ENCODE measurements around the gene HAL.

The HAL gene

DNA sequence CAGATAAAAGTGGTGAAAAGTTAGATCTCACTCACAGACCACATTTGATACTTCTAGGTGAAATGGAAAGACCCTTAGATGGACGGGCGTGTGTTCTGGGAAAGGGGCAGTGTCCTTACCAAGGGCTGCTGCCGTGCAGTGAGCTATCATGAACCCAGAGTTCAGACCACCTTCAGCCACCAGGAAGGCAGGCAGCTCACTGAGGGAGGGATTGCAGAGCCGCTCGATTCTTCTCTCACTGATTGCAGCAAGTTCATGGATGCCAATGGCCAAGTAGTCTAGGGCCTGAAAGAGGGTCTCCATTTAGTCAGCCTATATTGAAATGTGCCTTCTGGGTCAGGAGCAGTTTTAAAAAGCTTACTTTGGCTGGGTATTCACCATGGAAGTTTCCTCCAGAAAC, 15.7 kb downstream of the HAL start:
- POLR2A ChIA-PET, result no interaction called here
- no peak overlapping the region for H3K27ac ChIP-seq (ENCODE audit: extremely low read depth, low read depth, low read length)
- no peaks in the 10 kb centered on the region for H3K9me3 ChIP-seq (ENCODE audit: control insufficient read depth, insufficient read depth, low read depth, low read length)
- no peaks in the 10 kb centered on the region for H3K36me3 ChIP-seq (ENCODE audit: control insufficient read depth in 2 of 2, insufficient read depth in 1 of 2, low read length in 2 of 2)
- CTCF ChIA-PET, result interaction anchor here (1.0 to 2.1 kb wide), 2 partner anchors 18 to 62 kb away, joined by 4 to 9 read pairs; no protein-coding TSS in a partner anchor
- TF ChIP-seq ZNF140 (tag by site-specific recombination; IDR thresholded peaks at IDR 0.05) (no peak), ZBTB17 (tag by site-specific recombination; IDR thresholded peaks at IDR 0.05) (0 out of 2 replicates have a peak, but pooled peaks have one; percentile 55)
- H3K4me3 ChIP-seq (ENCODE audit: low read depth, low read length), result no peak overlapping the region
- H3K4me1 ChIP-seq (ENCODE audit: control insufficient read depth, insufficient read depth, low read length), result no peaks in the 10 kb centered on the region

DNA sequence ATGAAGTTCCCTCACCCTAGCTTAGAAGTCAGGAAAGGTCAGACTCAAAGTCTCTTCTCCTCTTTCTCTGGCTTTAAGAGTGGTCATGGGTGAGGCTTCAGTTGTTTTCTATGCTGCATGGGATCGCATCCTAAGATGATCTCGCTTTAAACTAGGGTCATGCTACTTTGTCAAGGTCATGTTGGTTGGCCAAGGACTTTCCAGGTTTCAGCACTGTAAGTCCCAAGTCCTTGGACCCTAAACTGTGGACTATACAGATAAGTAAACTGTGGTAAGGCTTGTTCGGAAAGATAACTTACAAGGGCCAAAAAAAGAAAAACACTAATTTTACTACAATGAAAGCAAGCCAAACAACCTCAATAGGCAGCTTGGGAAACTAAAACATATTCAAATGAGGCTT, 17.4 kb downstream of the HAL start:
- H3K9me3 ChIP-seq (ENCODE audit: control insufficient read depth, insufficient read depth, low read depth, low read length), result no peaks in the 10 kb centered on the region
- no peak overlapping the region for H3K27ac ChIP-seq (ENCODE audit: extremely low read depth, low read depth, low read length)
- H3K4me1 ChIP-seq (ENCODE audit: control insufficient read depth, insufficient read depth, low read length), result no peaks in the 10 kb centered on the region
- no peaks in the 10 kb centered on the region for H3K36me3 ChIP-seq (ENCODE audit: control insufficient read depth in 2 of 2, insufficient read depth in 1 of 2, low read length in 2 of 2)
- POLR2A ChIA-PET, result no interaction called here
- CTCF ChIA-PET, result interaction anchor here (0.7 to 2.1 kb wide), 2 partner anchors 19 to 1137 kb away, joined by 3 to 9 read pairs; no protein-coding TSS in a partner anchor
- no peak for TF ChIP-seq ZFP3 (tag by site-specific recombination; IDR thresholded peaks at IDR 0.05; ENCODE audit: low read depth)
- TF ChIP-seq, protein P1, sequence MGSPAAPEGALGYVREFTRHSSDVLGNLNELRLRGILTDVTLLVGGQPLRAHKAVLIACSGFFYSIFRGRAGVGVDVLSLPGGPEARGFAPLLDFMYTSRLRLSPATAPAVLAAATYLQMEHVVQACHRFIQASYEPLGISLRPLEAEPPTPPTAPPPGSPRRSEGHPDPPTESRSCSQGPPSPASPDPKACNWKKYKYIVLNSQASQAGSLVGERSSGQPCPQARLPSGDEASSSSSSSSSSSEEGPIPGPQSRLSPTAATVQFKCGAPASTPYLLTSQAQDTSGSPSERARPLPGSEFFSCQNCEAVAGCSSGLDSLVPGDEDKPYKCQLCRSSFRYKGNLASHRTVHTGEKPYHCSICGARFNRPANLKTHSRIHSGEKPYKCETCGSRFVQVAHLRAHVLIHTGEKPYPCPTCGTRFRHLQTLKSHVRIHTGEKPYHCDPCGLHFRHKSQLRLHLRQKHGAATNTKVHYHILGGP (tag by site-specific recombination; IDR thresholded peaks at IDR 0.05), result no peak
- TF ChIP-seq, protein P2, sequence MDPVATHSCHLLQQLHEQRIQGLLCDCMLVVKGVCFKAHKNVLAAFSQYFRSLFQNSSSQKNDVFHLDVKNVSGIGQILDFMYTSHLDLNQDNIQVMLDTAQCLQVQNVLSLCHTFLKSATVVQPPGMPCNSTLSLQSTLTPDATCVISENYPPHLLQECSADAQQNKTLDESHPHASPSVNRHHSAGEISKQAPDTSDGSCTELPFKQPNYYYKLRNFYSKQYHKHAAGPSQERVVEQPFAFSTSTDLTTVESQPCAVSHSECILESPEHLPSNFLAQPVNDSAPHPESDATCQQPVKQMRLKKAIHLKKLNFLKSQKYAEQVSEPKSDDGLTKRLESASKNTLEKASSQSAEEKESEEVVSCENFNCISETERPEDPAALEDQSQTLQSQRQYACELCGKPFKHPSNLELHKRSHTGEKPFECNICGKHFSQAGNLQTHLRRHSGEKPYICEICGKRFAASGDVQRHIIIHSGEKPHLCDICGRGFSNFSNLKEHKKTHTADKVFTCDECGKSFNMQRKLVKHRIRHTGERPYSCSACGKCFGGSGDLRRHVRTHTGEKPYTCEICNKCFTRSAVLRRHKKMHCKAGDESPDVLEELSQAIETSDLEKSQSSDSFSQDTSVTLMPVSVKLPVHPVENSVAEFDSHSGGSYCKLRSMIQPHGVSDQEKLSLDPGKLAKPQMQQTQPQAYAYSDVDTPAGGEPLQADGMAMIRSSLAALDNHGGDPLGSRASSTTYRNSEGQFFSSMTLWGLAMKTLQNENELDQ (tag by site-specific recombination; IDR thresholded peaks at IDR 0.05; ENCODE audit: low read depth), result no peak
- no peak for TF ChIP-seq ZNF311 (tag by site-specific recombination; IDR thresholded peaks at IDR 0.05; ENCODE audit: borderline replicate concordance)
- TF ChIP-seq ZBTB8A (tag by site-specific recombination; IDR thresholded peaks at IDR 0.05), result no peak
- TF ChIP-seq MYNN (tag by site-specific recombination; IDR thresholded peaks at IDR 0.05; ENCODE audit: borderline replicate concordance), result no peak
- TF ChIP-seq ZNF791 (tag by site-specific recombination; IDR thresholded peaks at IDR 0.05), result no peak
- no peak for TF ChIP-seq SCRT1 (tag by site-specific recombination; IDR thresholded peaks at IDR 0.05; ENCODE audit: borderline replicate concordance)
- no peak overlapping the region for H3K4me3 ChIP-seq (ENCODE audit: low read depth, low read length)

DNA sequence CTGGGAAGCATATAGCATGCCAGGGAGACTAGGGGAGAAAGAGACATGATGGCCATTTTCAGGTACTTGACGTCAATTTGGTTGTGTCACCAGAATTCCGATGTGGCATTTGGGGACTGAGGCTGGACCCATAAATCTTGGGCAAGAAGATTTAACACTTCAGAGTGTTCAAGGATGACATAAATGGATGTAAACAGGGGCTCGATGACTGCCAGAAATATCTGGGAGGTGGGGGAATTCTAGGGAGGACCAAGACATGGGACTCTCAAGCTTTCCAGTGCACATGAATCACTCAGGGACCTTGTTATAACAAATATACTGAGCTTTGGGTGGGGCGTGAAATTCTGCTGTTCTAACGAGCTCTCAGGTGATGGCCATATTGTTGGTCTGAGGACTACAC, 17.8 kb downstream of the HAL start:
- CTCF ChIA-PET, result interaction anchor here (0.7 kb wide), 1 partner anchor 1136 kb away, joined by 3 read pairs; no protein-coding TSS in a partner anchor
- no peaks in the 10 kb centered on the region for H3K9me3 ChIP-seq (ENCODE audit: control insufficient read depth, insufficient read depth, low read depth, low read length)
- no peaks in the 10 kb centered on the region for H3K4me1 ChIP-seq (ENCODE audit: control insufficient read depth, insufficient read depth, low read length)
- no peak overlapping the region for H3K27ac ChIP-seq (ENCODE audit: extremely low read depth, low read depth, low read length)
- no peaks in the 10 kb centered on the region for H3K36me3 ChIP-seq (ENCODE audit: control insufficient read depth in 2 of 2, insufficient read depth in 1 of 2, low read length in 2 of 2)
- TF ChIP-seq BCL11A (tag by site-specific recombination; IDR thresholded peaks at IDR 0.05; ENCODE audit: low read depth) (no peak), TCF7L2 (IDR thresholded peaks at IDR 0.05; ENCODE audit: borderline replicate concordance, low read depth, low read length) (no peak), ZSCAN23 (tag by site-specific recombination; IDR thresholded peaks at IDR 0.05) (no peak), ZNF792 (tag by site-specific recombination; IDR thresholded peaks at IDR 0.05) (no peak), ZNF302 (tag by site-specific recombination; IDR thresholded peaks at IDR 0.05; ENCODE audit: low read depth) (no peak)
- POLR2A ChIA-PET, result no interaction called here
- H3K4me3 ChIP-seq (ENCODE audit: low read depth, low read length), result no peak overlapping the region

DNA sequence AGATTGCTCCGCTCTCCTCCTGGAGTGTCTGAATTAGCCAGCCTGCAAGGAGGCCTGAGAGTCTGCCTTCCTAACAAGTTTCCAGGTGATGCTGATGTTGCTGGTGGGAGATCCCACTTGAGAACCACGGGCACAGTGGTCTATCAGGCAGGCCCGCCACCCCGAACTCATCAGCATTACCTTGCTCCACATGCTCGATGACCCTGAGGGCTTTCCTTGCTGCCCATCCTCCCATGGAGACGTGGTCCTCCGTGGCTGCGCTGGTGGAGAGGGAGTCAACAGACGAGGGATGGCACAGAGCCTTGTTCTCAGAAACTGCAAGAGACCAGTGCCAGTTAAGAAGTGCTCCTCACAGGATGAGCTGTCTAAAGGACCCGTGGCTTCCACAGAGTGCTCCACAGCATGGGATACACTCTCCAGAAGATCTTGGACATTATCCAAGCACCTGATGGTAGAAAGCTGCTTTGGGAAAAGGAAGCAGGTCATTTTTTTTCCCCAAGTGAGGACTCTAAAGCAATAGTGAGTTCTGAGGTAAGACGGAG, 18.3 kb downstream of the HAL start:
- ChIA-PET CTCF (interaction anchor here (2.2 kb wide), 1 partner anchor 60 kb away, joined by 7 read pairs; no protein-coding TSS in a partner anchor), POLR2A (no interaction called here)
- H3K9me3 ChIP-seq (ENCODE audit: control insufficient read depth, insufficient read depth, low read depth, low read length), result no peaks in the 10 kb centered on the region
- no peaks in the 10 kb centered on the region for H3K36me3 ChIP-seq (ENCODE audit: control insufficient read depth in 2 of 2, insufficient read depth in 1 of 2, low read length in 2 of 2)
- H3K4me1 ChIP-seq (ENCODE audit: control insufficient read depth, insufficient read depth, low read length), result no peaks in the 10 kb centered on the region
- no peak overlapping the region for H3K27ac ChIP-seq (ENCODE audit: extremely low read depth, low read depth, low read length)
- no peak overlapping the region for H3K4me3 ChIP-seq (ENCODE audit: low read depth, low read length)
- no peak for TF ChIP-seq ZNF747 (tag by site-specific recombination; IDR thresholded peaks at IDR 0.05)
- TF ChIP-seq, protein P3, sequence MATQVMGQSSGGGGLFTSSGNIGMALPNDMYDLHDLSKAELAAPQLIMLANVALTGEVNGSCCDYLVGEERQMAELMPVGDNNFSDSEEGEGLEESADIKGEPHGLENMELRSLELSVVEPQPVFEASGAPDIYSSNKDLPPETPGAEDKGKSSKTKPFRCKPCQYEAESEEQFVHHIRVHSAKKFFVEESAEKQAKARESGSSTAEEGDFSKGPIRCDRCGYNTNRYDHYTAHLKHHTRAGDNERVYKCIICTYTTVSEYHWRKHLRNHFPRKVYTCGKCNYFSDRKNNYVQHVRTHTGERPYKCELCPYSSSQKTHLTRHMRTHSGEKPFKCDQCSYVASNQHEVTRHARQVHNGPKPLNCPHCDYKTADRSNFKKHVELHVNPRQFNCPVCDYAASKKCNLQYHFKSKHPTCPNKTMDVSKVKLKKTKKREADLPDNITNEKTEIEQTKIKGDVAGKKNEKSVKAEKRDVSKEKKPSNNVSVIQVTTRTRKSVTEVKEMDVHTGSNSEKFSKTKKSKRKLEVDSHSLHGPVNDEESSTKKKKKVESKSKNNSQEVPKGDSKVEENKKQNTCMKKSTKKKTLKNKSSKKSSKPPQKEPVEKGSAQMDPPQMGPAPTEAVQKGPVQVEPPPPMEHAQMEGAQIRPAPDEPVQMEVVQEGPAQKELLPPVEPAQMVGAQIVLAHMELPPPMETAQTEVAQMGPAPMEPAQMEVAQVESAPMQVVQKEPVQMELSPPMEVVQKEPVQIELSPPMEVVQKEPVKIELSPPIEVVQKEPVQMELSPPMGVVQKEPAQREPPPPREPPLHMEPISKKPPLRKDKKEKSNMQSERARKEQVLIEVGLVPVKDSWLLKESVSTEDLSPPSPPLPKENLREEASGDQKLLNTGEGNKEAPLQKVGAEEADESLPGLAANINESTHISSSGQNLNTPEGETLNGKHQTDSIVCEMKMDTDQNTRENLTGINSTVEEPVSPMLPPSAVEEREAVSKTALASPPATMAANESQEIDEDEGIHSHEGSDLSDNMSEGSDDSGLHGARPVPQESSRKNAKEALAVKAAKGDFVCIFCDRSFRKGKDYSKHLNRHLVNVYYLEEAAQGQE (tag by site-specific recombination; IDR thresholded peaks at IDR 0.05), result no peak
- TF ChIP-seq ZNF544 (tag by site-specific recombination; IDR thresholded peaks at IDR 0.05), result no peak
- no peak for TF ChIP-seq ZSCAN23 (tag by site-specific recombination; IDR thresholded peaks at IDR 0.05)
- no peak for TF ChIP-seq ZNF548 (tag by site-specific recombination; IDR thresholded peaks at IDR 0.05)
- no peak for TF ChIP-seq ZNF530 (tag by site-specific recombination; IDR thresholded peaks at IDR 0.05; ENCODE audit: low read depth)
